RPMI8226 (cell line): ENCODE results near the gene INPP5K.

Source experiments
- DNase-seq: peaks from one replicate; pipeline ENCODE4 v3.0.0-alpha.2; 2015

INPP5K gene

DNA sequence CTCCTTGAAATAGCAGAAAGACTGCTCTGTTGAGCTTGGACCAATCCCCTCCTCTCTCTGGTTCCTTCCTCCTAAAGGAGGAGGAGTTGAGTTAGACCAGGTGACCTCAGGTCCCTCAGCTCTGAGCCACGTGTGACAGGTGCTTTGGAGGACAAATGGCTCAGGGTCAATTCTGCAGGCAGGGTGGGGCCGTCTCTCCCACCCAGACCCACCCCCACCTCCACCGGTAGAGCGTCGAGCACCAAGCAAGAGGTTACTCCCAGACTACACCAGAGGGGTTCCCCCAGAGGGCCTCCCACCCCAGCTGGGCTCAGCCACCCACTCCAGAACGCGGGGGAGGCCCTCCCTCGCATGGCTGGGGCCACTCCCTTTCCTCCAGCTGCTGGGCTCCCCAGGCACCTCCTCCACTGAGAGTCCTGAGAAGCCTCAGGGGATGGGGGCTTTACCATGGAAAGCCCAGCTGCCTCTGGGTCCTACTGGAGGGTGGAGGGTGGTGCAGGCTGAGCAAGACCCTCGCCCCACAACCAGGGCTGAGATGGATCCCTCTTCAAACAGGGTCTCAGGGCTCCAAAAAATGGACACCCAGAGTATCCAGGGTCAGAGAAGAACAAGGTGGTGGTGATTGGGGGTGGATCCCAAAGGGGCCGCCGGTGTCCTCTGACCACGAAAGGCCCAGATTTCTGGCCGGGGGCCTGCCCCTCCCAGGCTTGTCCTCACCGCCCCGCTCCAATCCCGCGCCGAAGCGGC is 31.6 kb downstream of the INPP5K start:
- peak; percentile 73 for DNase-seq

DNA sequence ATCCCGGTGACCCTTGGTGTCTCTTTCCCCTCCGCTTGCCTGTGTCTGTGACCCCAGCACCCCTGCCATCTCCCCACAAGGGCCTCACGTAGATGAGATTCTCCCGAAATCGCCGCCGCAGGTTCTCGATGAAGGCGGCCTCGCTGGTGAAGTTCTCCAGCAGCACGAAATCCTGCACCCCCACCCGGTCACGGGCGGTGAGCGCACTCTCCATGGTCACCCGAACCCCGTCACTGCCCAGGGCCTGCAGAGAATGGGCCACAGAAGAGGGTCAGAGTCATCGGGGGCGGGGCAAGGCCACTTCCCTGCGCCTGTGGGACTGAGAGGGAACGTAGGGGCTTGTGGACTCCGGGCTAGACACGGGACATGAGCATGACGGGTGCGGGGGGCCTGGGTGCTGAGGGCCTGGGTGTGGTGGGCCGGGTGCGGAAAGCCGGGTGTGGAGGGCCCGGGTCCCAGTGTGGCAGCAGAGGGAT is 32.3 kb downstream of the INPP5K start:
- no peak for DNase-seq

DNA sequence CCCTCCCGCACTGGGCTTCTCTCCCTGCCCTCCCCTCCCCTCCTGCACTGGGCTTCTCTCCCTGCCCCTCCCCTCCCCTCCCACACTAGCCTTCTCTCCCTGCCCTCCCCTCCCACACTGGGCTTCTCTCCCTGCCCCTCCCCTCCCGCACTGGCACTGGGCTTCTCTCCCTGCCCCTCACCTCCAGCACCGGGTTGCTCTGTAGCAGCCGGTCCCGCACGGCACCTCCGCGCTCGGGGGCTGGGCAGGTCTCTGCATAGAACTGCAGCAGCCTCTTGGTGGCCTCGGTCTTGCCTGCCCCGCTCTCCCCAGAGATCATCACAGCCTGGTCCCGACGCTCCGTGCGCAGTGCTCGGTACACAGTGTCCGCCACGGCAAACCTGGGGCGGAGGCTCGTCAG is 33.7 kb downstream of the INPP5K start:
- DNase-seq, result no peak

DNA sequence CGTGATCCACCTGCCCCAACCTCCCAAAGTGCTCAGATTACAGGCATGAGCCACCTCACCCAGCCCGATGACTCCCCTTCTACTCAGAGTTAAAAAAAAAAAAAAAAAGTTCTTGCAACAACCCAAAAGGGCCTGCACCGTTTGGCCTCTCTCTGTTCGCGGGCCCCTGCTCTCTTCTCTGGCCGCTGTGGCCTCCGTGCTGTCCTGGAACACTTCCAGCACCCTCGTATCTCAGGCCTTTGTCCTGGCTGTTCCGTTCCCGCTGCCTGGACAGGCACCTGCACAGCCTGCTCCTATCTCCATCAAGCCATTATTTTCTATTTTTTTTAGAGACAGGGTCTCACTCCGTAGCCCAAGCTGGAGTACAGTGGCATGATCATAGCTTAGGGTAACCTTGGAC is 34.7 kb downstream of the INPP5K start:
- no peak for DNase-seq

- no peak for DNase-seq
Observed at GRCh38 chr17:1480747-1481465, 35.5 kb downstream of the INPP5K start.

GRCh38 chr17:1478418-1478817 is 38.0 kb downstream of the INPP5K start:
- DNase-seq, result no peak

GRCh38 chr17:1475321-1475854 is 41.0 kb downstream of the INPP5K start:
- DNase-seq, result no peak

DNA sequence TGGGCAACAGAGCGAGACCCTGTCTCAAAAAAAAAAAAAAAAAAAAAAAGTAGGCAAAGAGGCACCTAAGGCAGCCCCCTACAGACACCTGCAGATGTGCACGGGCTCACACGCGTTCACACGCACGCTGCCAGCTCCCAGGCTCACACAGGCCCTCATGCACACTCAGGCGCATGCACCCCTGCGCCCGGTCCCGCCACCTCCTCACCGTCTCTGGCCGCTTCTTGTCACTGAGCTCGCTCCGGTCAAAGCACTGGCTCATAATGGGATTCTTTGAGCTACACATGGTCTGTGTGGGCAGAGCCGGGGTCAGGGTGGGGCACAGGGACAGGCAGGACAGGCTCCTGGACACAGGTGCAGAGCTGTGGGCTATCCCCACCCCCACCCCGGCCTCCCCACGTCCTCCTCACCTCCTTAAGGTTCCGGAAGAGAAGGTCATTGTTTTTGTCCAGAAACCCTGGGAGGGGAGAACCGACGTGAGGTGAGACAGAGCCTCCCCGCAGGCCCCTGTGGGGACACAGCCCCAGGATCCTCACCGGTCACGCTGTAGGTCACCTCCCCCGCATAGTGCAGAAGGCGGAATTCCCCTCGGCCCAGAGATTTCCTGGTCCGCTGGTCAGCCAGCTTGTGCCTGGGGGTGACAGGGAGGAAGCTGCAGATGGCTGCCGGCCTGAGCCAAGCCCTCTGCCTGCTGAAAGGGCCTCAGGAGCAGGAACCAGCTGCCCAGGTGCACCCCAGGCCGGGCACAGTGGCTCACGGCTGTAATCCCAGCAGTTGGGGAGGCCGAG is 41.8 kb downstream of the INPP5K start:
- DNase-seq, result no peak

- DNase-seq, result no peak
Observed at GRCh38 chr17:1473841-1474240, 42.6 kb downstream of the INPP5K start.

GRCh38 chr17:1473170-1473569 is 43.2 kb downstream of the INPP5K start:
- DNase-seq, result no peak

DNA sequence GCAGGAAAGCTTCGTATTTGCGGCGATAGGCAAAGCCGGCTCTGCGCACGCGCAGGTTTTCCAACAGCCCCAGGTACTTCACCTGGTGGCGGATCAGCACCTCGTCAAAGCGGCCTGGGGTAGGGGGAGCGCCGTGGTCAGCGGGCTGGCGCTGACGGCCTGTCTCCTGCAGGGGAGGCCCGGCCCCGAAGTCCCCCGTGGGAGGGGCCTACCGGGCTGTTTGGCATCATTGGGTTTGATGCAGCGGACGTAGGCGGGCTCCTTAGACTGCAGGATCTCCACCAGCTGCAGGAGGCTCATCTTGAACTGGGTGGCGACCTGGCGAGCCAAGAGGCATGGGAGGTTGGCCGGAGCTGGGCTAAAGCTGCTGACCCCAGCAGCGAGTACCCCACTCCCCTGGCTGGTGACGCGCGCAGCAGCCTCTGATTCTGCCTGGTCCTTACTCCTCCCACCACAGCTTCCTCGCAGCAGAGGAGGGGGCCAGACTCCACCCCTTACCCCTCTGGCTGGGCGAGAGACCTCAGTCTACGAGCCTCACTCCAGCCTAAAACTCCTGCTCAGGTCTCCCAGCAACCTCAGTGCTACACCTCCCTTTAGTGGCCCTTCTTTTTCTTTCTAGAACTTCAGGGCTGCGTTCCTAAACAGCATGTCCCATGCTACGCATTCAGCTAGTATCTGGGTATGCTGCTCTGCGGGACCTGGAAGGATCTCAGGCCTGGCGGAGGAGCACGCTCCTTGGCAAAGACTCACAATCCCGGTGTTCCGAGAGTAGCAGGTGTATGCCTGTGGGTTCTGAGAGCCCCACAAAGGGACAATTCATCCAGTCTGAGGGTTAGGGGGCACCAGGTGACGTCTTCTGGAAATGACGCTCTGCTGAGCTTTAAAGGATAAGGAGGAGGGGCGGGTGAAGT is 44.2 kb downstream of the INPP5K start:
- DNase-seq, result no peak

DNA sequence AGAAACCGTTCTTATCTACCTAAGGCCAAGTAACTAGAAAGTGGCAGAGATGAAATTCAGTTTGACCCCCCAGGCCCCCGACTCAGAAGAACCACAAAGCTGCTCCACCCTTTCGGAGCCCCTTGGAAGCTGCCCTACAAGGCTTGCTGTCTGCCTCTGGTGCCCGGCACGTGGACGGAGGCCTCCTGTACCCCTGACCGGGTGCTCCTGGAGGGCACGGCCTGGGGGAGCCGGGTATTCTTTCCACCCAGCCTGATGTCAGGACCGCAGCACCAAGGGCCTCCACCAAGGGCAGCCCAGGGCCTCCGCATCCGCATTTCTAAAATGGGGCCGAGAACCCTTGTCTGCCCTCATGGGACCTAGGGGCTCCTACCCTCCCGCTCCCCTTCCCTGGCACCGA is 44.9 kb downstream of the INPP5K start:
- no peak for DNase-seq

DNA sequence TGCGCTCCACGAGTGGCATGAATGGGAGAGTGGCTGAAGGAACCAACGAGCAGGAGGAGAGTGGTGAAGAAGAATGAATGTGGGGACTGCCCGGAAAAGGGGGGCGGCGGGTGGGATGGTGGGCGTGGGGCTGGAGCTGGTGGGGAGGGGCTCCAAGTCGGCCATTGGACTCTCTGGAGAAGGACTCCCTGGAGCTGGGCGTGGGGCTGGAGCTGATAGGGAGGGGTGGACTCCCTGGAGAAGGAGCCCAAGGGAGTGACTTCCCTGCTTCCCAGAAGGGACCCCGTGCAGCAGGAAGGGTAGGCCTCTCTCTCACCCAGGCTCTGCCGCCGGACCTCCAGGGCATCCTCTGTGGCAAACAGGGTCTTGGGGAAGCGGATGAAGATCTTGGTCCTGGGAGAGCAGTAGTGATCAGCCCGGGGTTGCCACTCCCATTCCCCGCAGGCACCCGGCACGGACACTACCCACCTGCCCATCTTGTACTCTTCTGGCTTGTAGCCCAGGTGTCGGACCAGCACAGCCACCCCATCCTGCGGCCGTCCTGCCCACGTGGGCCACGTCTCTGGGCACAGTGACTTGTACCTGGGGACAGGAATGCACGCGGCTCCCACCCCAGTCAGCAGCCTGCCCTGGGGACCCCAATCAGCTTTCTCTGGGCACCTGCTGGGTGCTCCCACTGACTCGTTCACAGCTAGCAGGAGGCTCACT is 45.5 kb downstream of the INPP5K start:
- DNase-seq, result no peak

- DNase-seq, result no peak
Observed at GRCh38 chr17:1470071-1470754, 46.2 kb downstream of the INPP5K start.

GRCh38 chr17:1469231-1469852 is 47.1 kb downstream of the INPP5K start:
- DNase-seq, result no peak

GRCh38 chr17:1467898-1468492 is 48.4 kb downstream of the INPP5K start:
- no peak for DNase-seq

- DNase-seq, result no peak
Observed at GRCh38 chr17:1467258-1467657, 49.2 kb downstream of the INPP5K start.

DNA sequence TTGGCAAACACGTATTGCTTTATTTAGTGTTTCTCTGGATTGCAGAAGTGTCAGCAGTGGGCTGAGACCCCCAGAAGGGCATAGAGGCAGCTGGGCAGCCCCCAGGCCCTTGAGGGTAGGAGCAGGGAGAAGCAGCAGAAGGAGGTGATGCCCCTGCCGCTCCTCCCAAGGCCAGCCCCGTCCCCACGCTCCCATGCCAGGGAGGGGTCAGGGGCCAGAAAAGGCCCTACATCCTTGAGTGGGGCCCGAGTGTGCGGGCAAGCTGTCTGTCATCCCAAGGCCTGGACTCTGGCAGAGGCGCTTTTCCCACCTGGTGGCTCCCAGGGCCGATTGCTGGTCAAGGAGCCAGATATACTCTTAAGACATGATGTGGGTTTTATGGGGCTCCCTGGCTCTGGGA is 52.2 kb downstream of the INPP5K start:
- no peak for DNase-seq

DNA sequence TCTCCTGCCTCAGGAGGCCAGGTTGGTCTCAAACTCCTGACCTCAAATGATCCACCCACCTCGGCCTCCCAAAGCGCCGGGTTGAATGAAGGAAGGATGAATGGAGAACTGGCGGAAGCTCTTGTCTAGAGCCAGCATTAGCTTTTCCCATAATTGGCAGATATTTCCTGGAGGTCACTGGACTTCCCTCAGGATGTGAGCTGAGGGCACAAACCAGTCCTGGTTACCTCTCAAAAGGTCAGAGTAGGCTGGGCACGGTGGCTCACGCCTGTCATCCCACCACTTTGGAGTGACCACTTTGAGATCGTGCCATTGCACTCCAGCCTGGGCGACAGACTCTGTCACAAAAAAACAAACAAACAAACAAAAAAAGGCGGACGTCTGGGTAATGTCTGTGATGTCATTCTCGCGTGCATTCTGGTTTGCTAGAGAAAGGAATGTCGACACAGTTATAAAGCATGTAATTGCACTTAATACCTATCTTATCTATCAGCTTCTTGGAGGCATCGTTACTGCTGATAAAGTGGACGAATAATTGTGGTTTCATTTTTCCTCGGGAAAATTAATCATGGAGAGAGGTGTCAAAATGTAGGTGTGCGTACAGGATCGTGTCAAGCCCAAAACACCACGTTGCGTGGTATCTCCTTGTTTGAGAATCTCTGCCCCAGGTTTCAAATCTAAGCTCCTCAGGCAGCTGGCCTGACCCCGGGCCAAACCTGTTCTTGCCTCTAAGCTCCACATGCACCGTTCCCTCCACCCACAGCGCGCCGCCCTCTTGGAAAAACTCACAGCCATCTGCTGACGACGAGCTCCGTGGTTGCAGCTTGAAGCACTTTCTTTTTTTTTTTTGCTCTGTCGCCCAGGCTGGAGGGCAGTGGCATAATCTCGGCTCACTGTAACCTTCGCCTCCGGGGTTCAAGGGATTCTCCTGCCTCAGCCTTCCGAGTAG is 54.0 kb downstream of the INPP5K start:
- DNase-seq, result peak; percentile 4
